NCI-H460 (cell line): ENCODE results near the gene MFAP2. TPM values are rescaled to one million over a fixed set of nuclear protein-coding genes. Genes with fewer than 3 reads are reported as not detected.
"Not testable (repeated sequence)": the region's sequence is repeated elsewhere in the genome, so short reads cannot be mapped to it uniquely, and the experiment has no call there.

Experiments
- DNase-seq: peaks from one replicate; pipeline ENCODE4 v3.0.0-alpha.2; 2016; ENCODE audit warnings: low read depth; ENCODE audit errors: extremely low read depth
- total RNA-seq: library from RNA; depleted of rRNA; stranded (reverse); fragments of >200 nt; shearing (Covaris generic); gene quantifications from 2 replicates; pipeline ENCODE4 v1.2.3, GENCODE V29; 2014

The MFAP2 gene
- total RNA-seq, 1 experiment from 2014 or later = 0.52 TPM

DNA sequence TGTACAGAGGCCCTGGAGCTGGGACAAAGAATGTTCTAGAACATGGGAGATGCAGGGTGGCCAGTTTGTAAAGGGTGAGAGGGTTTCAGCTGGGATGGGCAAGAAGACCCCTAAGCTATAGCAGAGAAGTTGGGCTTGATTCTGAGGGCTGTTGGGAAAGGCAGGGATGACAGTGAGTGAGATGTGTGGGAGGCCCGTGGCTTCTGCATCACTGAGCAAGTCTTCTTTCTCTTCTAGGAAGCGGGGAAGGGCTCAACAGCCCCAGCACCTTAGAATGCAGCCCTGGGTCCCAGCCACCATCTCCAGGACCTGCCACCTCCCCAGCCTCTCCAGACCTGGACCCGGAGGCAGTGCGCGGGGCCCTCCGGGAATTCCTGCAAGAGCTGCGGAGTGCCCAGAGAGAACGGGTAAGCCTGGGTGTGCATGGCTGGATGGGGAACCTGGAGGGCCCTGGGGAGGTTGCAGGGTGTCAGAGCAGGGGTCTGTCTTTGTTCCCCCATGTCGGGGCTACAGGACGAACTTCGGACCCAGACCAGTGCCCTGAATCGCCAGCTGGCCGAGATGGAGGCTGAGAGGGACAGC is 14.8 kb downstream of the MFAP2 start:
- no peak for DNase-seq

DNA sequence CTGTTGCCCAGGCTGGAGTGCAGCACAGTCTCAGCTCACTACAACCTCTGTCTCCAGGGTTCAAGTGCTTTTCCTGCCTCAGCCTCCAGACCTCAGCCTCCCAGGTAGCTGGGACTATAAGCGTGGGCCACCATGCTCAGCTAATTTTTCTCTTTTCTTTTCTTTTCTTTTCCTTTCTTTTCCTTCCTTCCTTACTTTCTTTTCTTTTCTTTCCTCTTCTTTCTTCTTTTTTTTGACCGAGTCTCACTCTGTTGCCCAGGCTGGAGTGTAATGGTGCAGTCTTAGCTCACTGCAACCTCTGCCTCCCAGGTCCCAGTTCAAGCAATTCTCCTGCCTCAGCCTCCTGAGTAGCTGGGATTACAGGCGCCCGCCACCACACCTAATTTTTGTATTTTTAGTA is 16.3 kb downstream of the MFAP2 start:
- DNase-seq = not testable (repeated sequence)

DNA sequence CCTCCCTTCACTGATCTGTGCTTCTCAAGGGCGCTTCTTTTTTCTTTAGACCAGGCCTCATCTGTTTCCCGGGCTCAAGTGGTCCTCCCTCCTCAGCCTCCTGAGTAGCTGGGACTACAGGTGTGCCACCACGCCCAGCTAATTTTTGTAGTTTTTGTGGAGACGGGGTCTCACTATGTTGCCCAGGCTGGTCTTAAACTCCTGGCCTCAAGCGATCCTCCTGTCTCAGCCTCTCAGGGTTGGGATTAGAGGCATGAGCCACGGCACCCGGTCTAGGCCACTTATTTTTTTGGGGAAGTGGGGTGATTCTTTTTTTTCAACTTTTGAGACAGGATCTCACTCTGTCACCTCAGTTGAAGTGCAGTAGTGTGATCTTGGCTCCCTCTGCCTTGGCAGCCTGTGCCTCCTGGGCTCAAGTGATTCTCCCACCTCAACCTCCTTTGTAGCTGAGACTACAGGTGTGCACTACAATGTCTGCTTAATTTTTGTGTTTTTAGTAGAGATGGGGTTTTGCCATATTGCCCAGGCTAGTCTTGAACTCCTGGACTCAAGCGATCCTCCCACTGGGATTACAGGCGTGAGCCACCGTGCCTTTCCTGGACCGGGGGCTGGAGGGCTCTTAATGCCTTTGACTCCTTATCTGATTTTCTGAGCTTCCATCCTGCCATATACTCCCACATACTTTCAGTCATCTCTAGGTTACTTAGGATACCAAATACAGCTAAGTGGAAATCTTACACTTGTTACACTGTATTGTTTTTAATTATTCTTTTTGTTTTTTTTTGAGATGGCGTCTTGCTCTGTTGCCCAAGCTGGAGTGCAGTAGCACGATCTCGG is 18.9 kb downstream of the MFAP2 start:
- DNase-seq = no peak

DNA sequence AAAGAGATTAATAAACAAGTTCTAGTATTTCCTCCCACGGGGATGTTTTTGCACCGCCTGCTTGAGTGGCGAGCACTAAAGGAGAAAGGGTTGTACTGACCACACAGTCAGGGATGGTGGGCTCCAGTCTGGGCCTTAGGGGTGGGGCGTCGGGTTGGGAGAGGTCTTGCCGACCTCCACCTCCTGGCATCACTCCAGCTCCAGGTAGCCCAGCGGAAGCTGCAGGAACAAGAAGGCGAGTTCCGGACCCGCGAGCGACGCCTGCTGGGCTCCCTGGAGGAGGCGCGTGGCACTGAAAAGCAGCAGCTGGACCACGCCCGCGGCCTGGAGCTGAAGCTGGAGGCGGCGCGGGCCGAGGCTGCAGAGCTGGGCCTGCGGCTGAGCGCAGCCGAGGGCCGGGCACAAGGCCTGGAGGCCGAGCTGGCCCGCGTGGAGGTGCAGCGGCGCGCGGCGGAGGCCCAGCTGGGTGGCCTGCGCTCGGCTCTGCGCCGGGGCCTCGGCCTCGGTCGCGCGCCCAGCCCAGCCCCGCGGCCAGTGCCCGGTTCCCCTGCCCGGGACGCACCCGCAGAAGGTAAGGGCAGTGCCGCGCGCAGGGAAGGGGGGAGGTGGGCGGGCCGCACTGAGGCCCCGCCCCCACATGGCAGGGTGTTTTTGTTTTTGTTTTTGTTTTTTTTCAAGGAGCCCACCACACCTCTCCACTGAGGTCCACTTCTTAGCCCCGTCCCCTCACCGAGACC is 19.7 kb downstream of the MFAP2 start:
- DNase-seq = peak; percentile 72

DNA sequence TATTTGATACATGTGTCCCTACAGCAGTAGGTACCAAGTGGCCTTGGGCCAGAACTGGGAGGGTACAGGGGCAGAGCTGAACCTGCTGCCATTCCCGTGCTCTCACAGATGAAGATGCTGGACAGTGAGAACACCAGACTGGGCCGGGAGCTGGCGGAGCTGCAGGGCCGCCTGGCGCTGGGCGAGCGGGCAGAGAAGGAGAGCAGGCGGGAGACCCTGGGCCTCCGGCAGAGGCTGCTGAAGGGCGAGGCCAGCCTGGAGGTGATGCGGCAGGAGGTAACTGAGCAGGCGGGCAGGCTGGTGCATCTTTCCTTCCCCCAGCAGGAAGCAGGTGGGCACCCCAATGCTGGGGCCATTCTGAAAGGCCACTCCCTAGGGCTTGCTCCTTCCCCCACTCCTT is 21.9 kb downstream of the MFAP2 start:
- no peak for DNase-seq

DNA sequence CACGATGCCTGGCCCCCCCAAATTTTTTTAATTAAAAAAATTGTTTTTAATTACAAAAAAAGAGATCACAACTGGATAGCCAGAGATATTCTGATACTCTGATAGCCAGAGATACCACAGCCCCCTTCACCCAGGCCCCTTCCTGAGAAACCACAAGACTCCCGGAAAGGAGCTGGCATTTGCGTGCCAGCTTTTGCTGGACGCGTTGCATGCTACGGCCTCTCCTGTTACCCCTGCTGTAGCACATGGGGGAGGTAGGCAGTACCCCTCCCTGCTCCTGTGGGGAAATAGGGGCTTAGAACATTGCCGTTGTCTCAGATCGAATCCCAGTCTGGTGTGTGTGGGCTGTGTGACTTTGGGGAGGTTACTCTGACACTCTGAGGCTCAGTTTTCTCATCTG is 22.7 kb downstream of the MFAP2 start:
- no peak for DNase-seq

DNA sequence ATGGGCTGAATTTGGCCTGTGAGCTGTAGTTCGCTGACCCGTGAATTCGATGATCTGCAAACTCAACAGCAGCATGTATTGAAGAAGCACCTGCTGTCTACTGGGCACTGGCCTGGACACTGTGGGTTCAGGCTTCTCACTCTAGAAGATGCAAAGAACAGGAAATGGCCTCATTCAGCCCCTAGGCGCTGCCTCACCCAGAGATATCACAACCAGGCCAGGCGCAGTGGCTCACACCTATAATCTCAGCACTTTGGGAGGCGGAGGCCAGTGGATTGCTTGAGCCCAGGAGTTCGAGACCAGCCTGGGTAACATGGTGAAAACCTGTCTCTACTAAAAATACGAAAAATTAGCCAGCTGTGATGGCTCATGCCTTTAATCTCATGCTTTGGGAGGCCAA is 23.6 kb downstream of the MFAP2 start:
- no peak for DNase-seq

DNA sequence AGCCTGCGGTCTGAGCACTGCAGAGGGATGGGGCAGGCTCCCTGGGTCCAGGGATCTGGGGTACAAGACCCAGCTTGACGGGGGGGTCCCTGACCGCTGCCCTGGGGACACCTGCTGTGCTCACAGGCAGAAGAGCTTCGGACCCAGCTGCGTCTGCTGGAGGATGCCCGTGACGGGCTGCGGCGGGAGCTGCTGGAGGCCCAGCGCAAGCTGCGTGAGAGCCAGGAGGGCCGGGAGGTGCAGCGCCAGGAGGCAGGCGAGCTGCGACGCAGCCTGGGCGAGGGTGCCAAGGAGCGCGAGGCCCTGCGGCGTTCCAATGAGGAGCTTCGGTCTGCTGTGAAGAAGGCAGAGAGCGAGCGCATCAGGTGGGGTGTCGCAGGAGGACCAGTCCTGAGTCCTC is 25.2 kb downstream of the MFAP2 start:
- no peak for DNase-seq

DNA sequence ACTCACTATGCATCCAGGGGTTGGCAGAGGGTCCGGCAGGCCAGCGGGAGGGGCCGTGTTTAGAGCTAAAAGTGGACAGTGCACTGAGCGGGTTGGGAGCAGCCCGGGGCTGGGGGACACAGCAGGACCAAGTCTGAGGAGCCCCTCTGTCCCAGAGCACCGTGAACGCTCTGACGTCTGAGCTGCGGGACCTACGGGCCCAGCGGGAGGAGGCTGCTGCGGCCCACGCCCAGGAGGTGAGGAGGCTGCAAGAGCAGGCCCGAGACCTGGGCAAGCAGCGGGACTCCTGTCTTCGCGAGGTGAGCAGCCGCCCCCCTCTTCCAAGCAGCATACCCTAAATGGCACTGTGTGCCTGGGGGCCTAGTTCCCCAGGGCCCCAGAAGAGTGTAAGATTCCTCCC is 25.8 kb downstream of the MFAP2 start:
- DNase-seq = no peak

DNA sequence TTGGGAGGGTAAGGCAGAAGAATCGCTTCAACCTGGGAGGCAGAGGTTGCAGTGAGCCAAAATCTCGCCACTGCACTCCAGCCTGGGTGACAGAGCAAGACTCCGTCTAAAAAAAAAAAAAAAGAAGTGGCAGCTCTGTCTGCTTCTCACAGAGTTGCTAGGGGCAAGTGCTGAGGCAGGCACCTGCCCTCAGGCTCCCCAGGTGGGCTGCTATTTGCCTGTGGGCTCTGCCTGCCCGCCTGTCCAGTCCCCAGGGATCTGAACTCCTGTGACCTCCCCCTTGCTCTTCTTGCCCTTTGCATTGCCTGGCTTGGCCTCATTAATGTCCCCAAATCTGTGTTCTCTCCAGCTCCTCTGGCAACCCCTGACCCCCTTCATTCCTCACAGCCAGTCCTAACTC is 28.0 kb downstream of the MFAP2 start:
- DNase-seq = not testable (repeated sequence)

DNA sequence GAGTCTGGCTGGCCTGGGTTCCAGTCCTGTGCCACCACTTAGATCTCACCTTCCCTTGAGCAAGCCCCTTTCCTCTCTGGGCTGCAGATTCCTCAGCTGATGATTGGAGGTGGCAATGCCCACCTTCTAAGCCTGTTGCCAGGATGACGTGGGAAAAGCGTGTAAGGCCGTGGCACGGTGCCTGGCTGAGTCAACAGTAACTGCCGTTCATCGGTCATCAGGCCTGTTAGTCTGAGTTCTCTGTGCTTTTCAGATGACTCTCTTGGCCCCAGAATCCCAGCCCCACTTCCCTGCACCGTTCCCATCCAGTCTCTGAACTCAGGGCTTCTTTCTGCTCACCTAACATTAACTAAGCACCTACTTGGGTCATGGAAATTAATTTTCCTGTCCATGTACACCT is 31.4 kb downstream of the MFAP2 start:
- DNase-seq = not testable (repeated sequence)

DNA sequence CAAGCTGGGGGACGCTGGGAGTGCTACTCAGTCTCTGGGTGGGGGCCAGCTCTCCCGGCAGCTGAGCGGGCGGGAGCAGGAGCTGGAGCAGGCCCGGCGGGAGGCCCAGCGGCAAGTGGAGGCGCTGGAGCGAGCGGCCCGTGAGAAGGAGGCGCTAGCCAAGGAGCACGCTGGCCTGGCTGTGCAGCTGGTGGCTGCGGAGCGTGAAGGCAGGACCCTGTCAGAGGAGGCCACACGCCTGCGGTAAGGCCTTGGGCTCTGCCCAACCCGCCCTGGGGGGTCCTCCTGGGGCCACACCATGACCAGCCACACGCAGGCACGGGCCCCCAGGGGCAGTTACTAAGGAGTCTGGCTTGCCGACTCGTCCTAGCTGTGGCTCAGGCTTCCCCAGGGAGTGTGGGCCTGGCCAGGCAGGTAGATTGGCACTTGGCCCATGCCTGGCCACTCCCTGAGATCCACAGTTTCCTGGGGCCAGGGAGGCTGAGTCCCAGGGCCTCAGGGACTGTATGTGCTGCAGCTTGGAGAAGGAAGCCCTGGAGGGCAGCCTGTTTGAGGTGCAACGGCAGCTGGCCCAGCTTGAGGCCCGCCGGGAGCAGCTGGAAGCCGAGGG is 32.0 kb downstream of the MFAP2 start:
- not testable (repeated sequence) for DNase-seq

DNA sequence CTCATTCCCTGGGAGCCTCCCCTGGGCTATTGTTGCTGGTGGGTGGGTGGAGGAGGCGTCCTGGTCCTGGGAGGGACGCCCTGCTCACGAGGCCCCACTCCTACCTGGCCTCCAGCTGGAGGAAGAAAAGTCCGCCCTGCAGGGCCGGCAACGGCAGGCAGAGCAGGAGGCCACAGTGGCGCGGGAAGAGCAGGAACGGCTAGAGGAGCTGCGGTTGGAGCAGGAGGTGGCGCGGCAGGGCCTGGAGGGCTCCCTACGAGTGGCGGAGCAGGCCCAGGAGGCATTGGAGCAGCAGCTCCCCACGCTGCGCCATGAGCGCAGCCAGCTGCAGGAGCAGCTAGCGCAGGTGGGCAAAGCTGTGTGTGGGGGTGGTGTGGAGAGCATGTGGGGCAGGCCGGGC is 33.8 kb downstream of the MFAP2 start:
- no peak for DNase-seq

DNA sequence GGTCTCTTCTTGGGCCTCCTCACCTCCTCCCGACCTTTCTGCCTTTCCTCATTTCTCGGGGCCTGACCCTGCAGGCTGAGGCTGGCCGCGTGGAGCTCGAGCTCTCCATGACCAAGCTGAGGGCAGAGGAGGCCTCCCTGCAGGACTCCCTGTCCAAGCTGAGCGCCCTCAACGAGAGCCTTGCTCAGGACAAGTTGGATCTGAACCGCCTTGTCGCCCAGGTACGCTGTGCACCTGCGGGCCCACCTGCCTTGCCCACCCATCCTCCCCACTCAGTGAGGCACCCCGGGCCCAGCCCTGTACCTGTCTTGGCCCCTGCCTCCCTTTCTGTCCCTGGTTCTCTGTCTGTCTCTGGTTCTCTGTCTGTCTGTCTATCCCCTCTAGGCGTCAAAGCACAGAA is 34.2 kb downstream of the MFAP2 start:
- not testable (repeated sequence) for DNase-seq

DNA sequence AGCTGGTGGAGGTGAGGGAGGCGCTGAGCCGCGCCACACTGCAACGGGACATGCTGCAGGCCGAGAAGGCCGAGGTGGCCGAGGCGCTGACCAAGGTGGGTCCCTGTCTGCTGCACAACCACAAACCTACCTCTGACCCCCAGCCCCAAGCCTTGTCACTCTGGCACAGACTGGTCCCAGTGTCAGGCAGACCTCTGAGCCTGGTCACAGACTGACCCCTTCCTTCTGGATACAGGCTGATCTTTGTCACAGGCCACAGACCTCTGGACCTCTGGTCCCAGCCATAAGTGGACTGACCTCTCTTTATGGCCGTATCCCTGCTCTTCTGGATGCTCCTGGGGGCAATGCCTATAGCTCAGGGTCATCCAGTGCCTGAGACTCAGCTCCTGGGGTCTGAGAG is 34.9 kb downstream of the MFAP2 start:
- DNase-seq = not testable (repeated sequence)

DNA sequence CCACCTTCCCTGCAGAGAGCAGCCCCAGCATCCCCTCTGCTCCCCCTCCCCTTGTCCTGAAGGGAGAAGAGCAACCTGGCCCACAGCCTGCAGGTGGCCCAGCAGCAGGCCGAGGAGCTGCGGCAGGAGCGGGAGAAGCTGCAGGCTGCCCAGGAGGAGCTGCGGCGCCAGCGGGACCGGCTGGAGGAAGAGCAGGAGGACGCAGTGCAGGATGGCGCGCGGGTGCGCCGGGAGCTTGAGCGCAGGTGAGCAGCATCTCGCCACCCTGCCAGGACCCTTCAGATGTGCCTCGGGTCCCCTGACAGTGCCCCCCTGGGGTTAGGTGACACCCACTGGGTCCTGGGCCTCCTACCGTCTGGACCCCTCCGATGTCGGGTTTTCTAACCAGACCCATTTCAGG is 36.4 kb downstream of the MFAP2 start:
- no peak for DNase-seq

DNA sequence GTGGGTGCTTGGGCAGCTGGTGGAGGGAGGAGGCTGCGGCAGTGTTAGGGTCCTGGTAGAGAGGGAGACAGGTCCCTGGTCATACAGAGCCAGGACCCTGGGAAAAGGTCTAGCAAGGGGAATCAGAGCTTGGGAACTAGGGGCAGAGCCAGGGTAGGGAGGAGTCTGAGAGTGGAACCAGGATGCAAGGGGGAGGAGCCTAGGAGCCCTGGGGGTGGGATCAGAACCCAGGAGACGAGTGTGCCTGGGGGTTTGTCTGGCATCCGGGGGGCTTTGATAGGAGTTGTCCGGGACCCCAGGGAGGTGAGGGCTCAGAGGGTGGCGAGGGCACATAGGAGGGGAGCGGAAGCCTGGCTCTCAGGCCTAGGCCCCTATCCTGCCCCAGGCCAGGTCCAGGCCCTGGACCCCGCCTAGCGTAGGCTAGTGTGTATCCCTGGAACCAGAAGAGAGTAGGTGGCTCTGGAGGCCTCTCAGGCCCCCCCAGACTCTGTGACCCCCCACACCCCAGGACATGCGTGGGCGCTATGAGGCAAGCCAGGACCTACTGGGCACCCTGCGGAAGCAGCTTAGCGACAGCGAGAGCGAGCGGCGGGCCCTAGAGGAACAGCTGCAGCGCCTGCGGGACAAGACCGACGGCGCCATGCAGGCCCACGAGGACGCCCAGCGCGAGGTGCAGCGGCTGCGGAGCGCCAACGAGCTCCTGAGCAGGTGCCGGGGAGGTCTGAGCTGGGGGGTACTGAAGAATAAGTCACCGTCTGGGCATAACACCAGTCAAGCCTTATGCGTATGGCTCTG is 40.8 kb downstream of the MFAP2 start:
- not testable (repeated sequence) for DNase-seq

DNA sequence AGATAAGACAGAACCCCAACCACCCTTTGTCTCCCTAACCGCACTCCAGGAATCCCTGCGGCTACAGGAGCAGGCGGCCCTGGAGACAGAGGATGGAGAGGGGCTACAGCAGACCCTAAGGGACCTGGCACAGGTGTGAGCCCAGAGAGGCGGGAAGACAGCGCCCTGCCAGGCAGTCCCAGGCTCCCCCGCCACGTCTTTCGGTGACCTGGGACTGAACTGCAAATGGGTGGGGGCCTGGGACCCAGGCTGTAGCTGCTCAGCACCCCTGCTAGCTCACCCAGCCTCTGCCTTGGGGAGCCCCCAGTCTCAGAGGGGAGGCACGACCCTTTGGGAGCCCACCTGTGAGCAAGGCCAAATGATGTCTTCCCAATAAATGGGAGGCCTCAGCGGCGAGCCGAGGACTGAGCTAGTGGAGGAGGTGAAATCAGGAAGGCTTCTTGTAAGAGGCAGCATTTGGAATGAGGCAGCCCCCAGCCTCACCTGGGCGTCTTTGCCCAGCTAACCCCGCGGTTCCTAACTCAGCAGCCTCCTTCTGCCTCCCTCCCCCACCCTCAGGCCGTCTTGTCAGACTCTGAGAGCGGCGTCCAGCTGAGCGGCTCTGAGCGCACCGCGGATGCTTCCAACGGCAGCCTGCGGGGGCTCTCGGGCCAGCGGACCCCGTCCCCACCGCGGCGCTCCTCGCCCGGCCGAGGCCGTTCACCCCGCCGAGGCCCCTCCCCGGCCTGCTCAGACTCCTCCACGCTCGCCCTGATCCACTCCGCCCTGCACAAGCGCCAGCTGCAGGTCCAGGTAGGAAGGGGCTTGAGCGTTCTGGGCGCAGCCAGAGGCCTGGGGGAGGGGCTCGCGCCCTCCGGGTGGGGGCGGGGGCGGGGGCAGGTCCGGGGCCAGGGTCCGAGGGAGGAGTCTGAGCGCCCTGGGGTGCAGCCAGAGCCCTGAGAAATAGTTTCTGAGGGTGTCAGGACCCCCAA is 41.8 kb downstream of the MFAP2 start:
- no peak for DNase-seq

DNA sequence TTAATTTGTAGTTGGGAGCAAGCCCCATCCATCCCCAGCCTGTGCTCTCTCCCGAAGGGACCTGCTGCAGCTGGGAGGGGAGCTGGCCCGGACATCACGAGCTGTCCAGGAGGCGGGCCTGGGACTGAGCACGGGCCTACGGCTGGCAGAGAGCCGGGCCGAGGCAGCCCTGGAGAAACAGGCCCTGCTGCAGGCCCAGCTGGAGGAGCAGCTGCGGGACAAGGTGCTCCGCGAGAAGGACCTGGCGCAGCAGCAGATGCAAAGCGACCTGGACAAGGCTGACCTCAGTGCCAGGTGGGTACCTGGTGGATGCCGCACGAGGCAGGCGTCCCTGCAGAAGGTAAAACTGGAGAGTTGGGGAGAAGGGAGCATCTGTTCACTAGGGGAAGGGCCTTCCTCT is 43.8 kb downstream of the MFAP2 start:
- DNase-seq = not testable (repeated sequence)
